HUES6 (cell line): ENCODE data around the gene INPP4B.

Source experiments
- H3K27ac ChIP-seq: 2 replicates; pipeline ENCODE4 v1.7.0; 2013; ENCODE audit warnings: low read depth, mild to moderate bottlenecking, low read length, inconsistent platforms
- H3K27me3 ChIP-seq: 2 replicates; pipeline ENCODE4 v1.6.1; 2013; ENCODE audit warnings: low read length; ENCODE audit not compliant: control insufficient read depth, insufficient read depth
- H3K36me3 ChIP-seq: 2 replicates; pipeline ENCODE4 v1.6.1; 2013; ENCODE audit warnings: low read length; ENCODE audit not compliant: control insufficient read depth, insufficient read depth
- H3K4me1 ChIP-seq: 2 replicates; pipeline ENCODE4 v1.6.1; 2013; ENCODE audit warnings: low read length; ENCODE audit not compliant: control insufficient read depth, insufficient read depth
- H3K4me3 ChIP-seq: 2 replicates; pipeline ENCODE4 v1.5.1; 2013; ENCODE audit warnings: low read depth, low read length
- H3K9ac ChIP-seq: one replicate; pipeline ENCODE4 v1.6.1; 2013; ENCODE audit warnings: mild to moderate bottlenecking, low read length
- H3K9me3 ChIP-seq: 2 replicates; pipeline ENCODE4 v1.6.1; 2013; ENCODE audit warnings: low read depth, low read length; ENCODE audit not compliant: control insufficient read depth, insufficient read depth

Gene INPP4B

GRCh38 chr4:142358656-142359055 is 487.4 kb downstream of the INPP4B start:
- no peaks in the 10 kb centered on the region for H3K36me3 ChIP-seq
- H3K4me3 ChIP-seq, result no peak overlapping the region
- H3K9me3 ChIP-seq, result no peaks in the 10 kb centered on the region
- H3K9ac ChIP-seq, result no peak overlapping the region
- H3K4me1 ChIP-seq, result no peaks in the 10 kb centered on the region
- no peaks in the 10 kb centered on the region for H3K27me3 ChIP-seq
- no peak overlapping the region for H3K27ac ChIP-seq

DNA sequence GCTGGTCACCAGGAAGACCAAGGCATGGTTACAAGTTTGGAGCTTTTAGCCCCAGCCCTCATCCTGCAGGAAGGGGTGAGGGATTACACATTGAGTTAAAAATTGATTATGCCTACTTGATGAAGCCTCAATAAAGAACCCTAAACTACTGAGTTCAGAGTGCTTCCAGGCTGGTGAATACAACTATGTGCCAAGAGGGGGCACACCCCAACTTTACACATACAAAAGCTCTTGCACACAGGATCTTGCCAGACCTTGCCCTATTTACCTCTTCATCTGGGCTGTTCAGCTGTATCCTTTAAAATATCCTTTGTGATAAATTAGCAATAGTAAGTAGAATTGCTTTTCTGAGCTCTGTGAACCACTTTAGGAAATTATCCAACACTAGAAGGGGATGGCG is 489.3 kb downstream of the INPP4B start:
- no peaks in the 10 kb centered on the region for H3K27me3 ChIP-seq
- H3K9ac ChIP-seq, result no peak overlapping the region
- H3K36me3 ChIP-seq, result no peaks in the 10 kb centered on the region
- no peak overlapping the region for H3K27ac ChIP-seq
- no peaks in the 10 kb centered on the region for H3K9me3 ChIP-seq
- H3K4me3 ChIP-seq, result no peak overlapping the region
- H3K4me1 ChIP-seq, result no peaks in the 10 kb centered on the region

DNA sequence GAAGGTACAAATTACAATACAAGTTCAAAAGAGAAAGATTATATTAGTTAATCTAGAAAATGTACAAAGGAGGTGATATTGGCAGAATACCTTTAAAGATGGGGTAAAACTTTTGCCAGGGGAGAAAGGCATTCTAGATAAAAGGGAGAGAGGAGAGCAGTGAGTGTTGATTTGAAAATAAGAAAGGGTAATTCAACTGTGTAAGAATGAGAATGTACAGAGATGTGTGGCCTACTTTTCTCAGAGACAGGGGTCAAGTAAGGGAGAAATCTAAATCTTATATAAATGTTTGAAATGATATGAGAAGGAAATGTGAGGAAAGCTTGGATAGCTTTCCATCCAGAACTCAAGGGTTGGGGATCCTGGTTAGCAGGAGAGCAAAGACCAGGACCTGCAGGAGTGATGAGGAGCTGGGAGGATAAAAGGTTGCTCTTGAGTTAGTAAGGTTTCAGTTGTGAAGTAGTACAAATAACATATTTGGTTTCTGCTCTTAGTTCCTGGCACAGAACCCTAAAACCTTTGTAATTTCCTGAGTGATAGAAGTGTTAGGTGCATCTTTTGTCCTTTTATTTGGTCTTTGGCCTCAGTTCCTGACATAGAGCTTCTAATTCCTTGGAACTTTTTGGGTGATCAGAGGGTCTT is 489.9 kb downstream of the INPP4B start:
- no peaks in the 10 kb centered on the region for H3K4me1 ChIP-seq
- no peaks in the 10 kb centered on the region for H3K9me3 ChIP-seq
- no peaks in the 10 kb centered on the region for H3K27me3 ChIP-seq
- H3K36me3 ChIP-seq, result no peaks in the 10 kb centered on the region
- no peak overlapping the region for H3K9ac ChIP-seq
- no peak overlapping the region for H3K4me3 ChIP-seq
- H3K27ac ChIP-seq, result no peak overlapping the region

- H3K9me3 ChIP-seq, result no peaks in the 10 kb centered on the region
- H3K4me1 ChIP-seq, result no peaks in the 10 kb centered on the region
- H3K27ac ChIP-seq, result no peak overlapping the region
- H3K36me3 ChIP-seq, result no peaks in the 10 kb centered on the region
- H3K27me3 ChIP-seq, result no peaks in the 10 kb centered on the region
- H3K9ac ChIP-seq, result no peak overlapping the region
- no peak overlapping the region for H3K4me3 ChIP-seq
Measured at GRCh38 chr4:142355421-142355930, 490.6 kb downstream of the INPP4B start.

DNA sequence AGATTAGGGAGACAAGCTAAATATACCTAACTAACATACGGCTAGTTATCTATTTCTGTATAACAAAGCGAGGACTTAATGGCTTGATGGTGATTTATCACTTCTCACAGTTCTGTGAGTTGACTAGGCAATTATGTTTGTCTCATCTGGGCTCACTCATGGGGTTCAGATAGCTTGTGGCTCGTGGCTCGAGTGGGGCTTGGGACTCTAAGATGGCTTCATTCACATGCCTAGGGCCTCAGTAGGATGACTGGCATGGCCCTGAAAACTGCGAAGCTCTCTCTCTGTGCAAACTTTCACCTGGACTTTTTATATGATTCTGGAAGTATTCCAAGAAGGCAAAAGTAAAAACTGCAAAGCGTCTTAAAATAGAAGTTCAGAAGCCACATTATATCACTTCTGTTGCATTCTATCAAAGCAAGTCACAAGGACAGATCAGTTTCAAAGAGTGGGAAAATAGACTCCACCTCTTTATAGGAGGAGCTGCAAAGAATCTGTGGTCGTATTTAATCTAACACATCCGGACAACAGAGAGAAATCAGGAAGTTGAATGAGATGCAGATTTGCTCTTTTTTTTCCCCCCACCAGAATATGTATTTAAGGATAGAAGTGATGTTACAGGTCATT is 491.2 kb downstream of the INPP4B start:
- H3K36me3 ChIP-seq, result no peaks in the 10 kb centered on the region
- H3K9ac ChIP-seq, result no peak overlapping the region
- no peaks in the 10 kb centered on the region for H3K27me3 ChIP-seq
- no peak overlapping the region for H3K27ac ChIP-seq
- no peaks in the 10 kb centered on the region for H3K4me1 ChIP-seq
- no peaks in the 10 kb centered on the region for H3K9me3 ChIP-seq
- no peak overlapping the region for H3K4me3 ChIP-seq

- Histone ChIP-seq H3K4me1 (no peaks in the 10 kb centered on the region), H3K36me3 (no peaks in the 10 kb centered on the region), H3K4me3 (no peak overlapping the region), H3K9me3 (no peaks in the 10 kb centered on the region), H3K9ac (no peak overlapping the region), H3K27me3 (no peaks in the 10 kb centered on the region), H3K27ac (no peak overlapping the region)
Measured at GRCh38 chr4:142354041-142354440, 492.1 kb downstream of the INPP4B start.

GRCh38 chr4:142353149-142353738 is 492.9 kb downstream of the INPP4B start:
- no peak overlapping the region for H3K27ac ChIP-seq
- no peak overlapping the region for H3K9ac ChIP-seq
- H3K4me3 ChIP-seq, result no peak overlapping the region
- H3K27me3 ChIP-seq, result no peaks in the 10 kb centered on the region
- H3K4me1 ChIP-seq, result no peaks in the 10 kb centered on the region
- H3K36me3 ChIP-seq, result no peaks in the 10 kb centered on the region
- no peaks in the 10 kb centered on the region for H3K9me3 ChIP-seq

GRCh38 chr4:142352712-142353111 is 493.4 kb downstream of the INPP4B start:
- no peak overlapping the region for H3K4me3 ChIP-seq
- H3K36me3 ChIP-seq, result no peaks in the 10 kb centered on the region
- no peak overlapping the region for H3K27ac ChIP-seq
- H3K9me3 ChIP-seq, result no peaks in the 10 kb centered on the region
- H3K27me3 ChIP-seq, result no peaks in the 10 kb centered on the region
- H3K4me1 ChIP-seq, result no peaks in the 10 kb centered on the region
- H3K9ac ChIP-seq, result no peak overlapping the region

GRCh38 chr4:142351958-142352357 is 494.1 kb downstream of the INPP4B start:
- no peaks in the 10 kb centered on the region for H3K36me3 ChIP-seq
- H3K4me3 ChIP-seq, result no peak overlapping the region
- H3K27ac ChIP-seq, result no peak overlapping the region
- no peaks in the 10 kb centered on the region for H3K4me1 ChIP-seq
- H3K9ac ChIP-seq, result no peak overlapping the region
- no peaks in the 10 kb centered on the region for H3K9me3 ChIP-seq
- no peaks in the 10 kb centered on the region for H3K27me3 ChIP-seq

DNA sequence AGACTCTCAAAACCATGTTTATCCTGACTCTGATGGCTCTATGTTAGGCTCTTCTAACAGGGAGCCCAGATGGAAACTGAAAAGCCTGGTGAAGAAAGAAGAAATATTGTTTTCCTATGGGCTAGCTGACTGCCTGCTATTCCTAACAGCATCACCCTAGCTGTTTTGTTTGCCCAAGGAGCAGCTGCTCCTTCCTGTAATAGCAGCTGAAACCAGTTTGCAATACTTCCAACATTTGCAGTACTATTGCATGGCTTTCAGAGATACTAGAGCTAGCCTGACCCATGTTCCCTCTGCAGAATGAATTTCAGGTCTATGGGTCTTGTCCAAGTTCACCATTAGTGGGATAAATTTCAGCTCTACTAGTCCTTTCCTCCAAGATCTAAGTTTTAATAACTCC is 495.2 kb downstream of the INPP4B start:
- H3K4me3 ChIP-seq, result no peak overlapping the region
- no peak overlapping the region for H3K27ac ChIP-seq
- no peak overlapping the region for H3K9ac ChIP-seq
- no peaks in the 10 kb centered on the region for H3K27me3 ChIP-seq
- no peaks in the 10 kb centered on the region for H3K4me1 ChIP-seq
- H3K9me3 ChIP-seq, result no peaks in the 10 kb centered on the region
- no peaks in the 10 kb centered on the region for H3K36me3 ChIP-seq

DNA sequence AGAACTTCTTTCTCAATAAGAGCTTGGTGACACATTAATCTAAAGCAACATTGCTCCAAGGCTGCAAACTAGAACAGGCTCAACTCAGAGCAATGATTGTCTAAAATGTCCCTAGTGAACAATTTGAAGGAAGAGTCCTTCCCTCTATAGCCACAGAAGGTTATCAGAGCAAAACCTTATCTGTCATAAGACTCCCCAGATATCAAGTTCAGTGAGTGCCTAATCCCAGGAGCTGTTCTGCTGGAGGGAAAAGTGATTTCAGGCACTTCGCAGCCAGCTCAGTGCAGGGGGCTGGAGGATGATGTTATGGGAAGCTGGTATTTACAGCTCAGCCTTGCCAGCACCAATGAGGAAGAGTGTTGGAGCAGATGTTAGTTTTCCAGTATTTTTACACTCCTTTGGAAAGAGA is 497.5 kb downstream of the INPP4B start:
- Histone ChIP-seq H3K4me3 (no peak overlapping the region), H3K27me3 (no peaks in the 10 kb centered on the region), H3K27ac (no peak overlapping the region), H3K36me3 (no peaks in the 10 kb centered on the region), H3K4me1 (no peaks in the 10 kb centered on the region), H3K9me3 (no peaks in the 10 kb centered on the region), H3K9ac (no peak overlapping the region)
